Hepatocyte (in vitro differentiated cells): ENCODE data around the gene ABO. TPM values are rescaled to one million over a fixed set of nuclear protein-coding genes. Genes with fewer than 3 reads are reported as not detected.

Experiments
- DNase-seq: peaks from one replicate; pipeline ENCODE4 v3.0.0-alpha.2; 2016; ENCODE audit warnings: low spot score
- H2AFZ ChIP-seq: fragments of 200-600 bp; sonication (generic); 2 replicates; pipeline ENCODE4 v1.6.0; 2016; ENCODE audit warnings: antibody characterized with exemption, mild to moderate bottlenecking
- H3K27ac ChIP-seq: fragments of 200-600 bp; sonication (generic); 2 replicates; pipeline ENCODE4 v1.5.1; 2016; ENCODE audit warnings: mild to moderate bottlenecking
- H3K27me3 ChIP-seq: fragments of 200-600 bp; sonication (generic); 2 replicates; pipeline ENCODE4 v1.6.1; 2016
- H3K36me3 ChIP-seq: fragments of 200-600 bp; sonication (generic); replicated peaks from 2 replicates; pipeline ENCODE4 v1.5.1; 2016; ENCODE audit warnings: low read depth; ENCODE audit not compliant: insufficient read depth
- H3K4me1 ChIP-seq: fragments of 200-600 bp; sonication (generic); 2 replicates; pipeline ENCODE4 v1.5.1; 2016; ENCODE audit warnings: mild to moderate bottlenecking, moderate library complexity; ENCODE audit not compliant: insufficient read depth
- H3K4me2 ChIP-seq: fragments of 200-600 bp; sonication (generic); 2 replicates; pipeline ENCODE4 v1.6.0; 2016
- H3K4me3 ChIP-seq: fragments of 200-600 bp; sonication (generic); 2 replicates; pipeline ENCODE4 v1.5.1; 2016; ENCODE audit warnings: mild to moderate bottlenecking
- H3K79me2 ChIP-seq: fragments of 200-600 bp; sonication (generic); 2 replicates; pipeline ENCODE4 v1.6.0; 2017; ENCODE audit warnings: mild to moderate bottlenecking
- H3K9me2 ChIP-seq: fragments of 200-600 bp; sonication (generic); replicated peaks from 2 replicates; pipeline ENCODE4 v1.6.0; 2017; ENCODE audit warnings: mild to moderate bottlenecking; ENCODE audit not compliant: insufficient read depth
- H3K9me3 ChIP-seq: fragments of 200-600 bp; sonication (generic); 2 replicates; pipeline ENCODE4 v1.5.1; 2016; ENCODE audit warnings: low read depth, mild to moderate bottlenecking
- H4K20me1 ChIP-seq: fragments of 200-600 bp; sonication (generic); 2 replicates; pipeline ENCODE4 v1.6.0; 2016; ENCODE audit warnings: mild to moderate bottlenecking; ENCODE audit not compliant: insufficient read depth, poor library complexity, severe bottlenecking
- CTCF ChIP-seq: fragments of 200-600 bp; sonication (generic); IDR thresholded peaks from 2 replicates; pipeline ENCODE4 v1.5.1; 2016; ENCODE audit warnings: antibody characterized with exemption, mild to moderate bottlenecking; ENCODE audit not compliant: poor library complexity
- EZH2 ChIP-seq: fragments of 200-600 bp; sonication (generic); IDR thresholded peaks from 2 replicates; pipeline ENCODE4 v1.6.1; 2016; ENCODE audit warnings: antibody characterized with exemption, mild to moderate bottlenecking, borderline replicate concordance
- EZH2phosphoT487 ChIP-seq: fragments of 200-600 bp; sonication (generic); IDR thresholded peaks from one replicate; pipeline ENCODE4 v1.6.1; 2018; ENCODE audit warnings: antibody characterized with exemption, mild to moderate bottlenecking, low read depth, moderate library complexity; ENCODE audit not compliant: unreplicated experiment, severe bottlenecking
- WGBS: methylation state at CpG from one replicate; pipeline ENCODE4 v1.1.6; 2016; ENCODE audit warnings: low lambda C conversion rate; ENCODE audit errors: missing lambda C conversion rate; 5-methylcytosine and 5-hydroxymethylcytosine counted together
- polyA plus RNA-seq: library from polyadenylated mRNA; unstranded; fragments of >200 nt; fragmentation: Nextera tagmentation; extraction: Ambion mirVana; gene quantifications from 2 replicates; pipeline ENCODE4 v1.2.1, GENCODE V29; 2016
- total RNA-seq: library from RNA; depleted of rRNA; stranded (reverse); fragments of >200 nt; gene quantifications from 2 replicates; pipeline ENCODE4 v1.2.3, GENCODE V29; 2014

Gene ABO
- total and polyA plus RNA-seq, 2 experiments from 2014 or later = 4.8 to 15.7 TPM

GRCh38 chr9:133268335-133269056 is 6.5 kb downstream of the ABO start:
- 66% methylated on average over 9 of the region's 9 CpGs for WGBS
- peak overlapping the region; percentile 42 for H3K27ac ChIP-seq

GRCh38 chr9:133264235-133264764 is 10.7 kb downstream of the ABO start:
- Histone ChIP-seq H3K4me1 (no peaks in the 10 kb centered on the region), H3K27me3 (no peaks in the 10 kb centered on the region), H3K9me3 (no peaks in the 10 kb centered on the region), H3K79me2 (peaks cover 41% of the 10 kb centered on the region), H4K20me1 (no peaks in the 10 kb centered on the region), H3K4me3 (no peak overlapping the region), H3K9me2 (no peaks in the 10 kb centered on the region), H3K4me2 (no peak overlapping the region), H3K36me3 (no peaks in the 10 kb centered on the region), H3K27ac (no peak overlapping the region), H2AFZ (no peak overlapping the region)
- DNase-seq = no peak
- WGBS = 95% methylated on average over 8 of the region's 8 CpGs
- TF ChIP-seq EZH2phosphoT487 = no peak
- TF ChIP-seq EZH2 = no peak
- TF ChIP-seq CTCF = no peak

More at GRCh38 chr9:133268335-133269056, 6.5 kb downstream of the ABO start:
- Histone ChIP-seq H3K4me1 (peaks cover 16% of the 10 kb centered on the region), H3K4me2 (peak overlapping the region; percentile 47), H3K27me3 (no peaks in the 10 kb centered on the region), H3K79me2 (peaks cover 55% of the 10 kb centered on the region), H4K20me1 (no peaks in the 10 kb centered on the region), H3K9me3 (no peaks in the 10 kb centered on the region), H3K36me3 (no peaks in the 10 kb centered on the region), H3K4me3 (no peak overlapping the region), H3K9me2 (no peaks in the 10 kb centered on the region), H2AFZ (no peak overlapping the region)
- TF ChIP-seq EZH2phosphoT487 (no peak), CTCF (no peak), EZH2 (no peak)
- no peak for DNase-seq

- WGBS = 89% methylated on average over 10 of the region's 10 CpGs
- no peaks in the 10 kb centered on the region for H3K36me3 ChIP-seq
- H3K4me2 ChIP-seq = no peak overlapping the region
- peaks cover 41% of the 10 kb centered on the region for H3K79me2 ChIP-seq
- no peak overlapping the region for H3K27ac ChIP-seq
- no peaks in the 10 kb centered on the region for H3K27me3 ChIP-seq
- no peak for DNase-seq
- no peak overlapping the region for H3K4me3 ChIP-seq
- H3K4me1 ChIP-seq = peaks cover 4% of the 10 kb centered on the region
- TF ChIP-seq CTCF (no peak), EZH2phosphoT487 (no peak), EZH2 (no peak)
- no peak overlapping the region for H2AFZ ChIP-seq
- no peaks in the 10 kb centered on the region for H3K9me2 ChIP-seq
- H3K9me3 ChIP-seq = no peaks in the 10 kb centered on the region
- no peaks in the 10 kb centered on the region for H4K20me1 ChIP-seq
These were observed 11.4 kb downstream of the ABO start for GRCh38 chr9:133263557-133263956.
